ENCODE measurements around the gene USP6NL.

GRCh38 chr10:11506247-11506789 lies 105.1 kb downstream of the USP6NL start:
- TF ChIP-seq CTCF (conservative IDR thresholded peaks at IDR 0.05; ENCODE audit: low read depth, low read length) (no peak), EZH2 (IDR thresholded peaks at IDR 0.05; ENCODE audit: borderline replicate concordance, low read depth, low read length, poor library complexity, severe bottlenecking) (no peak)

Data from A673 (cell line).